ENCODE measurements around the gene AGPAT2. TPM values are rescaled to one million over a fixed set of nuclear protein-coding genes. Genes with fewer than 3 reads are reported as not detected.

AGPAT2 gene
- total and polyA plus RNA-seq, 2 donors (not counting 1 experiment from before 2014, with no cell fraction given), result 25.1 to 43.3 TPM

DNA sequence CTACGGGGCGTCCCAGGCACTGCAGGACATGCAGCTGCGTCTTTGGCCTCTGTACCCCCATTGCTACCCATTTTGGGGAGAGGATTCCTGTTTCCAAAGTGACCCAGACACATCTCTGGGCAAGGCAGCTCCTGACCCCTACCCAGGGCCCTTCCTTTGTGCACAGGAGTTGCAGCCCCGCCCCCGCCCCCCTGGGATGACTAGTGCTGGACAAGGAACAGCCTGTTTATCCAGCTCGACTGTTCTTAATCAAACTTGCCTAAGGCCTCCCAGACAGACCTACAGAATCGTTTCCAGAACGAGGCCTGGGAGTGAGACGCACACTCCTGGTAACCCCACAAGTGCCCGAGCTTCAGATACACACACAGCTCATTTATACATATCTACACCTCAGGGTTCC is 38.4 kb upstream of the AGPAT2 start:
- H3K4me3 ChIP-seq (replicated peaks in 1 of 4; ENCODE audit: control extremely low read depth in 1 of 4, insufficient read depth in 1 of 4, low read depth in 3 of 4, low read length in 4 of 4), result peak overlapping the region in 2 of 4 experiments; percentile 18 to 75
- peak in 1 of 2 donors; percentile 57 for DNase-seq (ENCODE audit: low read depth in 2 of 2)

DNA sequence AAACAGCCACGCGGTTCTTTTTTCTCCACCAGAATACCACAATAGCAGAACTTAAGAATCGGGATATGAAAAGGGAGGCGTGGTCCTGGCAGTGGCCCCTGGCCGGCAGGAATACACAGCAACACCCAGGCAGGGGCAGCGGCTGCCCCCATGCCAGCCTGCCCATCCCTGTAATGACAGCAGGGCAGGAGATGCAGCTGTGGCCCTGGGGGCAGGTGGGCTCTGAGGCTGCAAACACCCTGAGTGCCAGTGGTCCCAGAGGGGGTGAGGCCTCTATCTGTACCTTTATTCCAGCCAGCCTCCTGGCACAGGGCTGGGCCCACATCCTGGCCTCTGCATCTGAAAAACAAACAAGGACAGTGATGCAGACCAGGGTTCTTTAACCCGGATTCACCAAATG is 37.5 kb upstream of the AGPAT2 start:
- H3K4me3 ChIP-seq (replicated peaks in 1 of 4; ENCODE audit: control extremely low read depth in 1 of 4, insufficient read depth in 1 of 4, low read depth in 3 of 4, low read length in 4 of 4), result no peak overlapping the region
- H3K27me3 ChIP-seq (ENCODE audit: control insufficient read depth, insufficient read depth, low read length), result no peaks in the 10 kb centered on the region
- H4K20me1 ChIP-seq (ENCODE audit: control insufficient read depth, extremely low read depth, insufficient read depth, low read length), result no peaks in the 10 kb centered on the region
- no peaks in the 10 kb centered on the region for H3K9me3 ChIP-seq (ENCODE audit: control insufficient read depth, insufficient read depth, low read depth, low read length)
- peaks cover 26% of the 10 kb centered on the region for H3K36me3 ChIP-seq (ENCODE audit: control insufficient read depth, insufficient read depth, low read length)
- no peak overlapping the region for H3K4me2 ChIP-seq (ENCODE audit: extremely low read depth, insufficient read depth, low read length)
- H3K4me1 ChIP-seq (ENCODE audit: control insufficient read depth, extremely low read depth, insufficient read depth, low read length), result peaks cover 16% of the 10 kb centered on the region
- H3K9ac ChIP-seq (ENCODE audit: insufficient read depth, low read length), result no peak overlapping the region
- TF ChIP-seq EZH2 (IDR thresholded peaks at IDR 0.05; ENCODE audit: low read length, missing control alignments), result no peak
- no peak for TF ChIP-seq CTCF (conservative IDR thresholded peaks at IDR 0.05 in 1 of 2, IDR thresholded peaks at IDR 0.05 in 1 of 2; ENCODE audit: low read depth in 1 of 2, low read length in 2 of 2)
- no peak for DNase-seq (ENCODE audit: low read depth in 2 of 2)
- H3K79me2 ChIP-seq (ENCODE audit: control insufficient read depth, insufficient read depth, low read length), result peaks cover 37% of the 10 kb centered on the region
- no peak overlapping the region for H2AFZ ChIP-seq (ENCODE audit: low read length)
- no peak overlapping the region for H3K27ac ChIP-seq (ENCODE audit: insufficient read depth, low read length)

More for the DNA sequence above, 38.4 kb upstream of the AGPAT2 start:
- Histone ChIP-seq H3K79me2 (ENCODE audit: control insufficient read depth, insufficient read depth, low read length) (peaks cover 43% of the 10 kb centered on the region), H3K9me3 (ENCODE audit: control insufficient read depth, insufficient read depth, low read depth, low read length) (no peaks in the 10 kb centered on the region), H3K36me3 (ENCODE audit: control insufficient read depth, insufficient read depth, low read length) (peaks cover 26% of the 10 kb centered on the region), H3K4me2 (ENCODE audit: extremely low read depth, insufficient read depth, low read length) (peak overlapping the region; percentile 64), H3K27me3 (ENCODE audit: control insufficient read depth, insufficient read depth, low read length) (no peaks in the 10 kb centered on the region), H2AFZ (ENCODE audit: low read length) (no peak overlapping the region), H3K27ac (ENCODE audit: insufficient read depth, low read length) (no peak overlapping the region), H3K9ac (ENCODE audit: insufficient read depth, low read length) (no peak overlapping the region), H4K20me1 (ENCODE audit: control insufficient read depth, extremely low read depth, insufficient read depth, low read length) (no peaks in the 10 kb centered on the region), H3K4me1 (ENCODE audit: control insufficient read depth, extremely low read depth, insufficient read depth, low read length) (peaks cover 16% of the 10 kb centered on the region)
- TF ChIP-seq EZH2 (IDR thresholded peaks at IDR 0.05; ENCODE audit: low read length, missing control alignments) (no peak), CTCF (conservative IDR thresholded peaks at IDR 0.05 in 1 of 2, IDR thresholded peaks at IDR 0.05 in 1 of 2; ENCODE audit: low read depth in 1 of 2, low read length in 2 of 2) (no peak)

- H3K79me2 ChIP-seq (ENCODE audit: control insufficient read depth, insufficient read depth, low read length), result peaks cover 30% of the 10 kb centered on the region
- peaks cover 16% of the 10 kb centered on the region for H3K4me1 ChIP-seq (ENCODE audit: control insufficient read depth, extremely low read depth, insufficient read depth, low read length)
- H3K9me3 ChIP-seq (ENCODE audit: control insufficient read depth, insufficient read depth, low read depth, low read length), result no peaks in the 10 kb centered on the region
- no peak overlapping the region for H2AFZ ChIP-seq (ENCODE audit: low read length)
- H3K9ac ChIP-seq (ENCODE audit: insufficient read depth, low read length), result no peak overlapping the region
- no peak overlapping the region for H3K27ac ChIP-seq (ENCODE audit: insufficient read depth, low read length)
- TF ChIP-seq EZH2 (IDR thresholded peaks at IDR 0.05; ENCODE audit: low read length, missing control alignments) (no peak), CTCF (conservative IDR thresholded peaks at IDR 0.05 in 1 of 2, IDR thresholded peaks at IDR 0.05 in 1 of 2; ENCODE audit: low read depth in 1 of 2, low read length in 2 of 2) (no peak)
- no peak for DNase-seq (ENCODE audit: low read depth in 2 of 2)
- H3K27me3 ChIP-seq (ENCODE audit: control insufficient read depth, insufficient read depth, low read length), result no peaks in the 10 kb centered on the region
- H3K4me3 ChIP-seq (replicated peaks in 1 of 4; ENCODE audit: control extremely low read depth in 1 of 4, insufficient read depth in 1 of 4, low read depth in 3 of 4, low read length in 4 of 4), result no peak overlapping the region
- no peaks in the 10 kb centered on the region for H4K20me1 ChIP-seq (ENCODE audit: control insufficient read depth, extremely low read depth, insufficient read depth, low read length)
- H3K36me3 ChIP-seq (ENCODE audit: control insufficient read depth, insufficient read depth, low read length), result peaks cover 26% of the 10 kb centered on the region
- no peak overlapping the region for H3K4me2 ChIP-seq (ENCODE audit: extremely low read depth, insufficient read depth, low read length)
These were observed 36.7 kb upstream of the AGPAT2 start for GRCh38 chr9:136723989-136724388.

Measured in fibroblast of lung (primary cell).